ENCODE results near the gene TMEM248.

TMEM248 gene

DNA sequence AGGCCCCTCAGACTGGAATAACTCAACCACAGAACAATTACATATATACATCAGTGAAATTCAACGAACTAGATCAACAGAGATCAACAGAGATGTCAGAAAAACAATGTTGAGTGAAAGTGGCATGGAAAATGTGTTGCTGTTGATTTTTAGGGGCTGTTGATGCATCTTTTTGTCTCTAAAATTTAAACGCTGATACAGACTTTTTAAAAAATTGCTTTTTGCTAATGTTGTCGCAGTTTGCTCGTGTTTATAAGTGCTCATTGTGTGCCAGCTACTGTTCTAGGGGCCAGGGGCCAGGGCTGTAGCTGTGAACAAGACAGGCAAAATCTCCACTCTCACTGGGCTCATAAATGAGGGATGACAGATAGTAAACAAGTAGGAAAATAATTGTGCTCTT, 18.3 kb downstream of the TMEM248 start:
- TF ChIP-seq, protein P1, sequence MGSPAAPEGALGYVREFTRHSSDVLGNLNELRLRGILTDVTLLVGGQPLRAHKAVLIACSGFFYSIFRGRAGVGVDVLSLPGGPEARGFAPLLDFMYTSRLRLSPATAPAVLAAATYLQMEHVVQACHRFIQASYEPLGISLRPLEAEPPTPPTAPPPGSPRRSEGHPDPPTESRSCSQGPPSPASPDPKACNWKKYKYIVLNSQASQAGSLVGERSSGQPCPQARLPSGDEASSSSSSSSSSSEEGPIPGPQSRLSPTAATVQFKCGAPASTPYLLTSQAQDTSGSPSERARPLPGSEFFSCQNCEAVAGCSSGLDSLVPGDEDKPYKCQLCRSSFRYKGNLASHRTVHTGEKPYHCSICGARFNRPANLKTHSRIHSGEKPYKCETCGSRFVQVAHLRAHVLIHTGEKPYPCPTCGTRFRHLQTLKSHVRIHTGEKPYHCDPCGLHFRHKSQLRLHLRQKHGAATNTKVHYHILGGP (tag by site-specific recombination; IDR thresholded peaks at IDR 0.05): no peak
- TF ChIP-seq ZNF175 (tag by site-specific recombination; IDR thresholded peaks at IDR 0.05) (no peak), YY2 (tag by site-specific recombination; IDR thresholded peaks at IDR 0.05) (no peak), GFI1B (tag by site-specific recombination; IDR thresholded peaks at IDR 0.05) (no peak), ZNF133 (tag by site-specific recombination; IDR thresholded peaks at IDR 0.05) (no peak)
- TF ChIP-seq, protein P2, sequence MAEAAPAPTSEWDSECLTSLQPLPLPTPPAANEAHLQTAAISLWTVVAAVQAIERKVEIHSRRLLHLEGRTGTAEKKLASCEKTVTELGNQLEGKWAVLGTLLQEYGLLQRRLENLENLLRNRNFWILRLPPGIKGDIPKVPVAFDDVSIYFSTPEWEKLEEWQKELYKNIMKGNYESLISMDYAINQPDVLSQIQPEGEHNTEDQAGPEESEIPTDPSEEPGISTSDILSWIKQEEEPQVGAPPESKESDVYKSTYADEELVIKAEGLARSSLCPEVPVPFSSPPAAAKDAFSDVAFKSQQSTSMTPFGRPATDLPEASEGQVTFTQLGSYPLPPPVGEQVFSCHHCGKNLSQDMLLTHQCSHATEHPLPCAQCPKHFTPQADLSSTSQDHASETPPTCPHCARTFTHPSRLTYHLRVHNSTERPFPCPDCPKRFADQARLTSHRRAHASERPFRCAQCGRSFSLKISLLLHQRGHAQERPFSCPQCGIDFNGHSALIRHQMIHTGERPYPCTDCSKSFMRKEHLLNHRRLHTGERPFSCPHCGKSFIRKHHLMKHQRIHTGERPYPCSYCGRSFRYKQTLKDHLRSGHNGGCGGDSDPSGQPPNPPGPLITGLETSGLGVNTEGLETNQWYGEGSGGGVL (tag by site-specific recombination; IDR thresholded peaks at IDR 0.05): no peak
- TF ChIP-seq, protein P3, sequence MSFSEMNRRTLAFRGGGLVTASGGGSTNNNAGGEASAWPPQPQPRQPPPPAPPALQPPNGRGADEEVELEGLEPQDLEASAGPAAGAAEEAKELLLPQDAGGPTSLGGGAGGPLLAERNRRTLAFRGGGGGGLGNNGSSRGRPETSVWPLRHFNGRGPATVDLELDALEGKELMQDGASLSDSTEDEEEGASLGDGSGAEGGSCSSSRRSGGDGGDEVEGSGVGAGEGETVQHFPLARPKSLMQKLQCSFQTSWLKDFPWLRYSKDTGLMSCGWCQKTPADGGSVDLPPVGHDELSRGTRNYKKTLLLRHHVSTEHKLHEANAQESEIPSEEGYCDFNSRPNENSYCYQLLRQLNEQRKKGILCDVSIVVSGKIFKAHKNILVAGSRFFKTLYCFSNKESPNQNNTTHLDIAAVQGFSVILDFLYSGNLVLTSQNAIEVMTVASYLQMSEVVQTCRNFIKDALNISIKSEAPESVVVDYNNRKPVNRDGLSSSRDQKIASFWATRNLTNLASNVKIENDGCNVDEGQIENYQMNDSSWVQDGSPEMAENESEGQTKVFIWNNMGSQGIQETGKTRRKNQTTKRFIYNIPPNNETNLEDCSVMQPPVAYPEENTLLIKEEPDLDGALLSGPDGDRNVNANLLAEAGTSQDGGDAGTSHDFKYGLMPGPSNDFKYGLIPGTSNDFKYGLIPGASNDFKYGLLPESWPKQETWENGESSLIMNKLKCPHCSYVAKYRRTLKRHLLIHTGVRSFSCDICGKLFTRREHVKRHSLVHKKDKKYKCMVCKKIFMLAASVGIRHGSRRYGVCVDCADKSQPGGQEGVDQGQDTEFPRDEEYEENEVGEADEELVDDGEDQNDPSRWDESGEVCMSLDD (tag by site-specific recombination; IDR thresholded peaks at IDR 0.05): no peak
- Histone ChIP-seq H3K36me3 (ENCODE audit: control insufficient read depth in 2 of 2, insufficient read depth in 1 of 2, low read length in 2 of 2) (peaks cover 15 to 24% of the 10 kb centered on the region in 2 experiments), H3K4me1 (ENCODE audit: control insufficient read depth, insufficient read depth, low read length) (no peaks in the 10 kb centered on the region), H3K4me3 (ENCODE audit: low read depth, low read length) (no peak overlapping the region), H3K27ac (ENCODE audit: extremely low read depth, low read depth, low read length) (no peak overlapping the region), H3K9me3 (ENCODE audit: control insufficient read depth, insufficient read depth, low read depth, low read length) (no peaks in the 10 kb centered on the region)
- CTCF ChIA-PET: no interaction called here
- POLR2A ChIA-PET: no interaction called here

DNA sequence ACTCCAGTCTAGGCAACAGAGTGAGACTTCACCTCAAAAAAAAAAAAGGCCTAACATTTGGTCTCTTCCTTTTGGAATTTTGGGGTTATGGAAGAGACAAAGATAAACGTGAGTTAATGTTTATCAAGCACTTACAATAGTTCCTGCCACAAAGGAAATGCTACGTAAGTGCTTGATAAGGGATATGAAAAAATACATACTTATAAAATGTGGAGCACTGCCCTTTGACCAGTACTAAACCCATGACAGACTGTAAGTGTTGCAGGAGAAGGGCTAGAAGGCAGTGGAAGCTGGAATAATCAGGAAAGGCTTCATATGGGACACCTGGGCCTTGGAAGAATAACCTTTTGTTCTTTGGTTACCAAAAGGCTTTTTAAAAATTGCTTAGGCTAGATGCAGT, 25.5 kb downstream of the TMEM248 start:
- H3K27ac ChIP-seq (ENCODE audit: extremely low read depth, low read depth, low read length): no peak overlapping the region
- no peaks in the 10 kb centered on the region for H3K4me1 ChIP-seq (ENCODE audit: control insufficient read depth, insufficient read depth, low read length)
- H3K36me3 ChIP-seq (ENCODE audit: control insufficient read depth in 2 of 2, insufficient read depth in 1 of 2, low read length in 2 of 2): peaks cover 63 to 64% of the 10 kb centered on the region in 2 experiments
- H3K9me3 ChIP-seq (ENCODE audit: control insufficient read depth, insufficient read depth, low read depth, low read length): no peaks in the 10 kb centered on the region
- POLR2A ChIA-PET: no interaction called here
- no peak overlapping the region for H3K4me3 ChIP-seq (ENCODE audit: low read depth, low read length)
- CTCF ChIA-PET: no interaction called here
- TF ChIP-seq HOXC10 (CRISPR knock-in tag; IDR thresholded peaks at IDR 0.05) (no peak), SCRT1 (tag by site-specific recombination; IDR thresholded peaks at IDR 0.05; ENCODE audit: borderline replicate concordance) (no peak), ZNF660 (tag by site-specific recombination; IDR thresholded peaks at IDR 0.05) (no peak), ZNF112 (tag by site-specific recombination; IDR thresholded peaks at IDR 0.05) (no peak), ZNF394 (tag by site-specific recombination; IDR thresholded peaks at IDR 0.05; ENCODE audit: borderline replicate concordance) (no peak), ZNF138 (tag by site-specific recombination; IDR thresholded peaks at IDR 0.05; ENCODE audit: borderline replicate concordance) (no peak), ZBTB48 (tag by site-specific recombination; IDR thresholded peaks at IDR 0.05) (no peak), GLIS2 (tag by site-specific recombination; IDR thresholded peaks at IDR 0.05) (no peak), ZNF747 (tag by site-specific recombination; IDR thresholded peaks at IDR 0.05) (no peak), FEZF1 (tag by site-specific recombination; IDR thresholded peaks at IDR 0.05) (no peak), ZNF664 (tag by site-specific recombination; IDR thresholded peaks at IDR 0.05) (no peak), ZFP69B (tag by site-specific recombination; IDR thresholded peaks at IDR 0.05) (no peak), ZNF239 (tag by site-specific recombination; IDR thresholded peaks at IDR 0.05) (no peak), ZNF341 (tag by site-specific recombination; IDR thresholded peaks at IDR 0.05; ENCODE audit: low read depth) (no peak), ZNF621 (tag by site-specific recombination; IDR thresholded peaks at IDR 0.05) (no peak)
- TF ChIP-seq, protein P4, sequence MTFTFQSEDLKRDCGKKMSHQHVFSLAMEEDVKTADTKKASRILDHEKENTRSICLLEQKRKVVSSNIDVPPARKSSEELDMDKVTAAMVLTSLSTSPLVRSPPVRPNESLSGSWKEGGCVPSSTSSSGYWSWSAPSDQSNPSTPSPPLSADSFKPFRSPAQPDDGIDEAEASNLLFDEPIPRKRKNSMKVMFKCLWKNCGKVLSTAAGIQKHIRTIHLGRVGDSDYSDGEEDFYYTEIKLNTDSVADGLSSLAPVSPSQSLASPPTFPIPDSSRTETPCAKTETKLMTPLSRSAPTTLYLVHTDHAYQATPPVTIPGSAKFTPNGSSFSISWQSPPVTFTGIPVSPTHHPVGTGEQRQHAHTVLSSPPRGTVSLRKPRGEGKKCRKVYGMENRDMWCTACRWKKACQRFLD (tag by site-specific recombination; IDR thresholded peaks at IDR 0.05): no peak
